HG02798 (cell line): ENCODE data around the gene ZSCAN22.
A peak's percentile ranks its signal among the peaks of the same experiment; 100 is the strongest.
"Not testable (repeated sequence)": the region's sequence is repeated elsewhere in the genome, so short reads cannot be mapped to it uniquely, and the experiment has no call there.

Source experiments
- ATAC-seq: cut with Tn5 transposase; IDR thresholded peaks from one replicate; pipeline ENCODE4 v1.9.1; 2021; ENCODE audit warnings: mild to moderate bottlenecking; ENCODE audit not compliant: unreplicated experiment, poor library complexity

ZSCAN22 gene

DNA sequence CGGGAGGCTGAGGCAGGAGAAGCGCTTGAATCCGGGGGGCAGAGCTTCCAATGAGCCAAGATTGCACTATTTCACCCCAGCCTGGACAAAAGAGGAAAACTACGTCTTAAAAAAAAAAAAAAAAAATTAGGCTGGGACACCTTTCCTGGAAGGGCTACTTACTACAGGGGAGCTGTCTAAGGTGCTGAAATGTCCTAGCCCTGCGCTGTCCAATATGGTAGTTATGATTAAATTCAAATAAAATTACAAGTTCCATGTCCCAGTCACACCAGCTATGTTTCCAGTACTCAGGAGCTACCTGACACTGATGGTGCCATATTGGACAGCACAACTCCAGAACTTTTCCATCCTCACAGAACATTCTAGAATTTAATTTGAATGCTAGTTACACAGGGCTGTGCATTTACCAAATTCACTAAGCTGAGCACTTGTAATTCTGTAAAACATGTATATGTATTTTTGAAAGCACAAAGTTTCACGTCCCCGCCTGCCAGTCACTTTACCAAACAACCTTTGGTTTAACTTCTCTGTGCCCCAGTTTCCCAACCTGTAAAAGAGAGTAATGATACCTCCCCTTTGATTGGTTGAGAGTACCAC lies 9.2 kb upstream of the ZSCAN22 start:
- ATAC-seq, result no peak

- no peak for ATAC-seq
These were observed 8.5 kb upstream of the ZSCAN22 start for GRCh38 chr19:58318297-58318696.

DNA sequence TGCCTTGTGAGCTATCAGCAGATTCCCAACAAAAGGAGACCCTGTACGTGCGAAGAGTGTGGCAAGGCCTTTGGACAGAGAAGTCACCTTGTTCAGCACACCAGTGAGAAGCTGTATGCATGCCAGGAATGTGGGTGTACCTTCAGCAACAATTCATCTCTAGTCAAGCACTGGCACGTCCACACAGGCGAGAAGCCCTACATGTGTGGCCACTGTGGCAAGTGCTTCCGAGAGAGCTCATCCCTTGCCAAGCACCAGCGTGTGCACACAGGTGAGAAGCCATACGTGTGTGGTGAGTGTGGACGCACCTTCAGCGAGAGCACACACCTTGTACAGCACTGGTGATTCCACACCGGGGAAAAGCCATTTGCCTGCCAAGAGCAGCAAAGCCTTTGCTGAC lies 7.6 kb upstream of the ZSCAN22 start:
- ATAC-seq, result no peak

- no peak for ATAC-seq
These were observed 1.3 kb upstream of the ZSCAN22 start for GRCh38 chr19:58325311-58326022.

DNA sequence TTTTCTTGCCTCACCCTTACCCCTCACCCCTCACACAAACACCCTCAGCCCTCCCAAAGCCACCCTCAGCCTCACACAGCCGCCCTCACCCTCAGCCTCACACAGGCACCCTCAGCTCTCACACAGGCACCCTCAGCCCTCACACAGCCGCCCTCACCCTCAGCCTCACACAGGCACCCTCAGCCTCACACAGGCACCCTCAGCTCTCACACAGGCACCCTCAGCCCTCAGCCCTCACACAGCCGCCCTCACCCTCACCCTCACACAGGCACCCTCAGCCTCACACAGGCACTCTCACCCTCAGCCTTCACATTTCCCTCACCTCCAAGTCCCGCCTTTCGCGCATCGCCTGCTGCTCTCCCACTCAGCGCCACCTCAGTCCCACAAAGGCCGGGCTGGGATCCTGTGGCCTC lies 287 bp upstream of the ZSCAN22 start:
- no peak for ATAC-seq

DNA sequence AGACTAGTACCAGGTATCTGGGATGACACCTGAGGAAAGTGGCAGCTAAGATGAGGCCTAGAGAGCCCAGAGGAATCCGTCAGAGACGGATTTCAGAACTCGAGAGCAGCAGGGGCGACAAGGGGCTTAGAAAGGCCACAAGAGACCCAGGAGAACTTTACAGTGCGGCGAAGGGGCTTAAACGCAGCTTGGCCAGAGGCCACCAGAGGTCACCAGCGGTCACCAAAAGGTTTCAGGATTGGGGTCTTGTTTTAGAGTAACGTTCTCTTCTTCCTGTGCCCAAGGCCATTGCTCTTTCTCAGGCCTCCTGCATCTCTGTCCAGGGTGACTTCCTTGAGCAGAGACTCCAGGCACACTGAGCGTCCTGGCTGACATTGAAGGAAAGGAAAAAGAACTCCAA lies 2.2 kb downstream of the ZSCAN22 start:
- ATAC-seq, result no peak

GRCh38 chr19:58330458-58330857 lies 3.7 kb downstream of the ZSCAN22 start:
- ATAC-seq, result no peak

- ATAC-seq, result no peak
These were observed 5.9 kb downstream of the ZSCAN22 start for GRCh38 chr19:58332697-58333096.

DNA sequence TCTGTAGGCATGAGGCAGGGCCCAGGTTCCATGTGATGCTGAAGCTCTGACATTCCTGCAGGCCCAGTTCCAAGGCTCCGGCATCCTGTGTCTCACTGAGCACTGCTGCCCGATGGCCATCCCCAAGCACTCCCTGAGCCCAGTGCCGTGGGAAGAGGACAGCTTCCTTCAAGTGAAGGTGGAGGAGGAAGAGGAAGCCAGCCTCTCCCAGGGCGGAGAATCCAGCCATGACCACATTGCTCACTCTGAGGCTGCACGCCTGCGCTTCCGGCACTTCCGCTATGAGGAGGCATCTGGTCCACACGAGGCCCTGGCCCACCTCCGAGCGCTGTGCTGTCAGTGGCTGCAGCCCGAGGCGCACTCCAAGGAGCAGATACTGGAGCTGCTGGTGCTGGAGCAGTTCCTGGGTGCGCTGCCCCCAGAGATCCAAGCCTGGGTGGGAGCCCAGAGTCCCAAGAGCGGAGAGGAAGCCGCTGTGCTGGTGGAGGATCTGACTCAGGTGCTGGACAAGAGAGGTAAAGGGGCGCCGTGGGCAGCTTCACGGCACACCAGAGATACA lies 8.0 kb downstream of the ZSCAN22 start:
- ATAC-seq, result no peak

GRCh38 chr19:58335630-58336029 lies 8.8 kb downstream of the ZSCAN22 start:
- no peak for ATAC-seq

- no peak for ATAC-seq
These were observed 9.4 kb downstream of the ZSCAN22 start for GRCh38 chr19:58336216-58336615.

DNA sequence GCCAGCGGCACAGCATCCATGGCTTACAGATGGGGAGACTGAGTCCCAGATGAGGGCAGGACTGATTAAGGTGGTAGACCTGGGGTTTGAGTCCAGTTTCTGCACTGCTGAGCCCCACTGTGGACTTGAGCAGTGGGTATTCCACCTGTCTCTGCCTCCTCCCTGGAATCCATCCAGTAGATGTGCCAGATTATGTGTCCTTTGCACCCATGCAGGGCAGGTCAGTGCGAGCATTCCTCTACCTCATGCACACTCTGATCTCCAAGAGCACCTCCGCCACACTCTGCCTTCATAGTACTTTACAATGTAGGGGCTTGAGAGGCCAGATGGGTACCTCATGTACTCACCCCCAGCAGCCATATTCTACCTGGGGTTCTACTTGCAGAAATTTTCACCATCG lies 10.0 kb downstream of the ZSCAN22 start:
- ATAC-seq, result no peak

GRCh38 chr19:58338336-58338735 lies 11.5 kb downstream of the ZSCAN22 start:
- ATAC-seq, result no peak

GRCh38 chr19:58338825-58339558 lies 12.2 kb downstream of the ZSCAN22 start:
- no peak for ATAC-seq

DNA sequence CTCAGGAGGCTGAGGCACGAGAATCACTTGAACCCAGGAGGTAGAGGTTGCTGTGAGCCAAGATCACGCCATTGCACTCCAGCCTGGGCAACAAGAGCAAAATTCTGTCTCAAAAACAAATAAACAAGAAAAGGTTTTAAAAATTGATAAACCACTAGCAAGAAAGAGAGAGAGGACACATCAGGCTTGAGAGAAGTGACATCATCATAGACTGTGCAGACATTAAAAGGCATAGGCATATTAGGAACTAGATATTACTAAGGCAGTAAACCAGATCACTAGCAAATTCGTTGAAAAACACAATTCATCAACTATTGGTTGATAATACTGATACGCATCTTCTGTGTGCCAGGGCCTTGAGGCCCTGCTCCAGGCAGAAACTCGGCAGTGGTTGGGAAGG lies 18.8 kb downstream of the ZSCAN22 start:
- no peak for ATAC-seq

- peak; percentile 93 for ATAC-seq
These were observed 20.5 kb downstream of the ZSCAN22 start for GRCh38 chr19:58346961-58347929.

- not testable (repeated sequence) for ATAC-seq
These were observed 21.3 kb downstream of the ZSCAN22 start for GRCh38 chr19:58348080-58348479.

- no peak for ATAC-seq
These were observed 22.8 kb downstream of the ZSCAN22 start for GRCh38 chr19:58349590-58349989.

DNA sequence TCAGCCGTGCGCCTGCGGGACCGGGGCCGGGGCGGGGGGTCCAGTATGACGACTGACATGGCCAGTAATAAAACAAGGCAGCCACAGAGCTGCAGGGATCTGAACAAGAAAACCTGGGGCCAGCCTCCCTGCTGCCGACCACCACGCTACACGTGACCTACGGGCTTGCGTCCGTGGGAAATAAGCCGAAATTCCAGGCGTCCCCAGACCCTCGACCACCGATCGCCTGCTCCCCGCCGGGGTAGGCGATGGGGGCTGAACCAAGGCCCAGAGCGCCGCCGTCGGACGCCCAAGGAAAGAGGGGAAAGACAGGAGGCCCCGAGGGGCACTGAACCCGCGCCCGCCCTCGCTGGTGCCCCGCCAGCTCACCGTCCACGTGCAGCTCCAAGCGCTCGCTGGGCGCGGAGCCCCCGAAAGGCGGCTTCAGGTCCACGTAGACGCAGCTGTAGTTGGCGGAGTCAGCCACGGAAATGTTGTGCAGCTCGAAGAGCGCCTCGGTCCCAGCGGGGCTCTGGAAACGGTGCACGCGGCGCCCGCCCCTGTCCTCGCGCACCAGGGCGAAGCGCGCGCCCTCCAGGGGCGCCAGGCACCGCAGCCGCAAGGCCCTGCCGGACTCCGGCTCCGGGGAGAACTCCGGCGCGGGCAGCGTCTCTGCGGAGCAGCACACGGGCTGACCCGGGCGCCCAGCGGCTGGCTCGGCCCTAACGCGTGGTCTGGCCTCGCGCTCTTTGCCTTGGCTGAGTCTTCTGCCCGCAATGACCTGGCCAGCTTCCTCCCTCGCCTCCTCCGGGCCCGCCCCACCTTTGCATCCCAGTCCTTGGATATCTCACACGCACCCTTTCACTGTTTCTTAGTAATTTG lies 23.4 kb downstream of the ZSCAN22 start:
- ATAC-seq, result no peak
